22Rv1 (cell line): ENCODE results near the gene CBY2.
"Not testable (repeated sequence)": the region's sequence is repeated elsewhere in the genome, so short reads cannot be mapped to it uniquely, and the experiment has no call there.

ENCODE experiments used
- ZFX ChIP-seq: fragments of 450-650 bp; IDR thresholded peaks from 2 replicates; pipeline ENCODE4 v1.6.1; 2017; ENCODE audit warnings: antibody characterized with exemption, borderline replicate concordance
- TF ChIP-seq, protein P1 (sequence below): fragments of 450-650 bp; IDR thresholded peaks from 2 replicates; pipeline ENCODE4 v1.5.1; 2017; ENCODE audit warnings: mild to moderate bottlenecking

DNA sequence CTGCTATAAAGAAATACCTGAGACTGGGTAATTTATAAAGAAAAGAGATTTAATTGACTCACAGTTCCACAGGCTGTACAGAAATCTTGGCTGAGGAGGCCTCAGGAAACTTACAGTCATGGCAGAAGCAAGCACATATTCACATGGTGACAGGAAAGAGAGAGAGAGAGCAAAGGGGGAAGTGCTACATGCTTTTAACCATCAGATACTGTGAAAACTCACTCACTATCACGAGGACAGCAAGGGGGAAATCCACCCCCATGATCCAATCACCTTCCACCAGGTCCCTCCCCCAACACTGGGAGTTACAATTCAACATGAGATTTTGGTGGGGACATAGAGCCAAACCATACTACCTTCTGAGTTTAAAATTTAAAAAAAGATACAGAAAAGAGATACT lies 41.7 kb upstream of the CBY2 start:
- TF ChIP-seq, protein P1, sequence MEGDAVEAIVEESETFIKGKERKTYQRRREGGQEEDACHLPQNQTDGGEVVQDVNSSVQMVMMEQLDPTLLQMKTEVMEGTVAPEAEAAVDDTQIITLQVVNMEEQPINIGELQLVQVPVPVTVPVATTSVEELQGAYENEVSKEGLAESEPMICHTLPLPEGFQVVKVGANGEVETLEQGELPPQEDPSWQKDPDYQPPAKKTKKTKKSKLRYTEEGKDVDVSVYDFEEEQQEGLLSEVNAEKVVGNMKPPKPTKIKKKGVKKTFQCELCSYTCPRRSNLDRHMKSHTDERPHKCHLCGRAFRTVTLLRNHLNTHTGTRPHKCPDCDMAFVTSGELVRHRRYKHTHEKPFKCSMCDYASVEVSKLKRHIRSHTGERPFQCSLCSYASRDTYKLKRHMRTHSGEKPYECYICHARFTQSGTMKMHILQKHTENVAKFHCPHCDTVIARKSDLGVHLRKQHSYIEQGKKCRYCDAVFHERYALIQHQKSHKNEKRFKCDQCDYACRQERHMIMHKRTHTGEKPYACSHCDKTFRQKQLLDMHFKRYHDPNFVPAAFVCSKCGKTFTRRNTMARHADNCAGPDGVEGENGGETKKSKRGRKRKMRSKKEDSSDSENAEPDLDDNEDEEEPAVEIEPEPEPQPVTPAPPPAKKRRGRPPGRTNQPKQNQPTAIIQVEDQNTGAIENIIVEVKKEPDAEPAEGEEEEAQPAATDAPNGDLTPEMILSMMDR = not testable (repeated sequence)
- not testable (repeated sequence) for TF ChIP-seq ZFX
